ENCODE measurements around the gene LIM2.

LIM2 gene

DNA sequence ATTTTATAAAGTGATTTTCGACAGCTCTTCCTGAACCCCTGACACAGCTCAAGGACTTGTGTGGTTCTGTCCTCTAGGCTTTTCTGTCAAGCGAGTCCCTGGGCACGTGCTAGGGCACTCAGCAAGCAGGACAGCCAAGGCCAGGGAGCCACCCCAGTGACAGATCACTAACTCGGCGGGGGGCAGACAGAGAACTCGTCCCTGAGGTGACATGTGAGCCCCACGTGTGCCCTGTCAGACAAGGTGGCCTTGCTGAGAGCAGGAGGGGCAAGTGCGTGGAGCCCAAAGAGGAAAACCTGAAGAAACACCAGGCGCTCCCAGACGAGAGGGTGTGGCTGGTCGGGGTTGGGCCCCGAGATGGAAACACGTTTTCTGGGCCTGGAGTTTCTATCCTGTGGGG is 26.5 kb downstream of the LIM2 start:
- peaks cover 48% of the 10 kb centered on the region for H3K4me1 Mint-ChIP-seq
- H3K36me3 Mint-ChIP-seq = no peaks in the 10 kb centered on the region
- H3K27ac Mint-ChIP-seq = no peak overlapping the region
- H3K9me3 Mint-ChIP-seq = no peaks in the 10 kb centered on the region
- no peak overlapping the region for H3K4me3 Mint-ChIP-seq
- H3K27me3 Mint-ChIP-seq = no peaks in the 10 kb centered on the region

- no peaks in the 10 kb centered on the region for H3K27me3 Mint-ChIP-seq
- H3K27ac Mint-ChIP-seq = no peak overlapping the region
- peaks cover 48% of the 10 kb centered on the region for H3K4me1 Mint-ChIP-seq
- no peaks in the 10 kb centered on the region for H3K9me3 Mint-ChIP-seq
- H3K36me3 Mint-ChIP-seq = no peaks in the 10 kb centered on the region
- H3K4me3 Mint-ChIP-seq = no peak overlapping the region
Observed at GRCh38 chr19:51359294-51359693, 28.5 kb downstream of the LIM2 start.

DNA sequence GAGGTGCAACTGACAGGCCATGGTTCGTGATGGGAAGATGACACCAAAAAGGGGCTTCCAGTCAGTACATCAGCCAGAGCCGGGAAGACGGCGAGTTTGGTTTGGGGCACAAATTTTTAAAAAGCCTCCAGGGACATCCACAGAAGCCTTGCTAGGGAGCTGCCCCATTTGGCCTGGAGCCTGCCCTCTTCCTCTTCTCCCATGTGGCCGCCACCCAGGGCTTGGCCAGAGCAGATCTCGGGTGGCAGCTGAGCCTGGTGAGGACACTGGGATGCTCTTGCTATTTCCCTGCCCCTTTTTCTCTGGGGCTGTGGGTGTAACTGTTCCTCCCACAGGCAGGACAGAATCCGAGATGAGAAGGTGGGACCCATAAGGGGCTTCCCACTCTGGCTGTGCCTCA is 29.8 kb downstream of the LIM2 start:
- Mint-ChIP-seq H3K4me3 (no peak overlapping the region), H3K9me3 (no peaks in the 10 kb centered on the region), H3K36me3 (no peaks in the 10 kb centered on the region), H3K4me1 (peaks cover 39% of the 10 kb centered on the region), H3K27ac (no peak overlapping the region), H3K27me3 (no peaks in the 10 kb centered on the region)

DNA sequence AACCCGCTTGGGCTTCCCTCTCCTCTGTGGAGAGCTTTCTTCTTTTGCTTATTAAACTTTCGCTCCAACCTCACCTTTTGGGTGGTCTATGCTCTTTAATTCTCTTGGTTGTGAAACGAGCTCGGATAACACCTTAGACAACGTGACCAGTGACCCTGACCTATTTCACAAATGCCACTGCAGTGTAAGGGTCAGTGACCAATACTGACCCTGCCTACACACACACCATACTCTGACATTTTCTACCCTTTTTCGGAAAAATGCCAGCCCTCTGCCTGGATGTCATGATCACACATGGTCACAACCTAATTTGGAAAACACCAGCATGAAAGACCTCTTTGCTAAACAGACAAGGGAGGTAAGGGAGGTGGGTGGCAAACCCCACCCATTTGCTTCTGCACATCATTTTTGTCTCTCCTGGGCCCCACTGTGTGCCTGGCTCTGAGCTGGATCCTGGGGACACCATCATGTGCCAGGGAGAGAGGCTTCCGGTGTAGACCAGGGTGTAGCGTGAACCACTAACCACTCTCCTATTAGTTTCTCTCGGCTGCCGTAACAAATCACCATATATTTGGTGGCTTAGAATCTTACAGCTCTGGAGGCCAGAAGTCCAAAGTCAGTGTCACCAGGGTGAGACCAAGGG is 31.5 kb downstream of the LIM2 start:
- H3K27ac Mint-ChIP-seq = no peak overlapping the region
- H3K27me3 Mint-ChIP-seq = no peaks in the 10 kb centered on the region
- H3K9me3 Mint-ChIP-seq = no peaks in the 10 kb centered on the region
- no peak overlapping the region for H3K4me3 Mint-ChIP-seq
- H3K36me3 Mint-ChIP-seq = peaks cover 7% of the 10 kb centered on the region
- peaks cover 28% of the 10 kb centered on the region for H3K4me1 Mint-ChIP-seq

DNA sequence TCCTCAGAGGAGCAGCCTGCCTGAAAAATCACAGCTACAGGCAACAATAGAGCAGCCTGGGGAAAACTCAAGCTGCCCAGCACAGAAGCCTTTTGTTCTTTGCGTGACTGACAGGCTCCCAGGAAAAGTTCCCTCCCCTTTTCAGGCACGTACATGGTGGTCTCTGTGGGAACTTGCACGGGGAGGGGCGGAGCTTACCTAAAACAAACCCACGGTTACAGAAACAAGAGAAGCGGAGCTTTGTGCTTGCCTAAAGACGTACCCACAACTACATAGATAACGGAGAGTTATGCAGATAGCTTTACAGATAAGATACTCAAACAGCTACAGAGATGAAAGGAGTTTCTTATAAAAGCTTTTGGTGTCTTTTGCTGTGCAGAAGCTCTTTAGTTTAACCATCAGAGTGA is 33.0 kb downstream of the LIM2 start:
- Mint-ChIP-seq H3K4me1 (peaks cover 28% of the 10 kb centered on the region), H3K9me3 (no peaks in the 10 kb centered on the region), H3K27me3 (no peaks in the 10 kb centered on the region), H3K27ac (peak overlapping the region; percentile 12), H3K4me3 (peak overlapping the region; percentile 1), H3K36me3 (peaks cover 7% of the 10 kb centered on the region)

DNA sequence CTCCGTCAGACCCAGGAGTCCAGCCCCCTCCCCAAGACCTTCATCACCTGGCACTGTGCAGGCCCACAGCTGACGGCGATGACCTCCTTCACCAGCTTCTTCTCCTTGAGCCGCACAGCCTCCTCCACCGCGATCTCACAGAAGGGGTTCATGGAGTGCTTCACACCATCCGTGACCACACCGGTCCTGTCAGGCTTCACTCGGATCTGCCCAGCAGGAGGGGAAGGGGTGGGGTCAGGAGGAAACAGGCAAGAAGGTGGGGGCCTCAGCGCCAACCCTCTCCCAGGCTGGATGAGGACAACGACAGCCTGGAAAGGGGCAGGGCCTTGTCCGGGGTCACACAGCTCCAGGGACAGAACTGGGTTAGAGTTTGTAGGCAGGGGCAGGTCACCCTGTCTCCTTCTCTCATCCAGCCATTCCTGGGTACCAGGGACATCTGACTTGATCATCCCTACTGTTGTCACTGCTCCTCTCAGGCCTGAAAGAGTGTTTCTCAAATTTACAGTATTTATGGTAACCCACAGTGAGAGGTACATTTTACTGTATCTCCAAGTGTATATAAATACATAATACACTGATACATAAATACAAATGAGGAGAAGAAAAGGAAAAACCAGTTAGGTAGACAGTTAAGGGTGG is 33.6 kb downstream of the LIM2 start:
- H3K4me1 Mint-ChIP-seq = peaks cover 24% of the 10 kb centered on the region
- H3K27me3 Mint-ChIP-seq = no peaks in the 10 kb centered on the region
- H3K27ac Mint-ChIP-seq = peak overlapping the region; percentile 68
- H3K9me3 Mint-ChIP-seq = no peaks in the 10 kb centered on the region
- no peak overlapping the region for H3K4me3 Mint-ChIP-seq
- peaks cover 7% of the 10 kb centered on the region for H3K36me3 Mint-ChIP-seq

DNA sequence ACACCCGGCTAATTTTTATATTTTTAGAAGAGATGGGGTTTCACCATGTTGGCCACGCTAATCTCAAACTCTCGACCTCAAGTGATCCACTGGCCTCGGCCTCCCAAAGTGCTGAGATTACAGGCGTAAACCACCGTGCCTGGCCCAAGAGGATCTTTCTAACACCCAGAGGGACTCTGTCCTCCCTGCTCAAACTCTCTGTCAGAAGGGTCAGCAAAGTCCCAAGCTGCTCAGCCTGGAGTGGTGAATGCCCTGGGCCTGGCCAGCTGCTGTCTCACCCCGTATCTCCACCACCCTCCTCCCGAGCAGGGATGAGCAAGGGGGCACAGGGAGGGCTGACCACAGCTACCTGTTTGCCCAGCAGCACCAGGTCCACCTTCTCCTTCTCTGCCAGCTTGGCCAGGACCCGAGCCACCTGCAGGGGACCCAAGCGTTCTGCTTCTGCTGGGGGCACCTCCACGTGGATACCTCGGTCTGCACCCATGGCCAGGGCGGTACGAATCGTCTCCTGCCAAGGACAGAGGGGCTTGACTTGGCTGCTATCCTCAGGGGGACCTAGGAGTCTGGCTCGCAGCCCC is 34.9 kb downstream of the LIM2 start:
- H3K9me3 Mint-ChIP-seq = no peaks in the 10 kb centered on the region
- no peak overlapping the region for H3K27ac Mint-ChIP-seq
- H3K36me3 Mint-ChIP-seq = peaks cover 7% of the 10 kb centered on the region
- no peak overlapping the region for H3K4me3 Mint-ChIP-seq
- H3K4me1 Mint-ChIP-seq = peaks cover 24% of the 10 kb centered on the region
- no peaks in the 10 kb centered on the region for H3K27me3 Mint-ChIP-seq

DNA sequence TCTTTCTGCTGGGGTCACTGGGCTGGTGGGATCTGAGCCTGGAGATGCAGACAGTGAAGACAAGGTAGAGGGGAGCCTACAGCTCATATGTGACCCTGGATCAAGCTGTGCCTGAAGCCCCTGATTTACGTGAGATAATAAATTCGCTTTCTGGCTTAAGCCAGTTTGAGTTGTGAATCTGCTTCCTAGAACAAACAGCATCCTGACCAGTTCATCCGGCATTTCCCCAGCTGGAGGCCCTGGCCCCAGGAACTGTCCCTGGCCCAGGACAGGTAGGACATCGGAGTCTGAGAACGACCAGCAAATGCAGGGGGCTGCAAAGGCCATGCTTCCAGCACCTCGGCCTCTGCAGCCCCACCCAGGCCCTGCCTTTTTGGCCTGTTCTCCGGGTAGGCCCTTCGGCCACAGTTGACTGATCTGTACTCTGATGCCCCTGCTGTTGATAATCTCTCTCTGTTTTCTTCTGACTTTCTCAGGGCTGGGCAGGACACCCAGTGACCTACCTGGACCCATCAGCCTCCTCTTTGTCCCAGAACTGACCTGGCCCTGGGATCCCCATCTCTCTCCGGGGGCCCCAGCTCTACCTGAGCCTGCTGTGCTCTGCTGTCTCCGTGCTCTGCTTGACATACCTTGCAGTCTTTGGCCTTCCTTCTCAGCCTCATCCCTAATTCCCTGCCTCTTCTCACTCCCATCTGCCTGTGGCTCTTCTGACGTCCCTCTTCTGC is 36.3 kb downstream of the LIM2 start:
- no peak overlapping the region for H3K27ac Mint-ChIP-seq
- H3K4me3 Mint-ChIP-seq = no peak overlapping the region
- H3K9me3 Mint-ChIP-seq = no peaks in the 10 kb centered on the region
- H3K4me1 Mint-ChIP-seq = peaks cover 20% of the 10 kb centered on the region
- no peaks in the 10 kb centered on the region for H3K27me3 Mint-ChIP-seq
- H3K36me3 Mint-ChIP-seq = peaks cover 9% of the 10 kb centered on the region

- peaks cover 12% of the 10 kb centered on the region for H3K36me3 Mint-ChIP-seq
- H3K27ac Mint-ChIP-seq = no peak overlapping the region
- no peaks in the 10 kb centered on the region for H3K27me3 Mint-ChIP-seq
- no peaks in the 10 kb centered on the region for H3K4me1 Mint-ChIP-seq
- no peaks in the 10 kb centered on the region for H3K9me3 Mint-ChIP-seq
- H3K4me3 Mint-ChIP-seq = no peak overlapping the region
Observed at GRCh38 chr19:51347209-51347928, 40.4 kb downstream of the LIM2 start.

DNA sequence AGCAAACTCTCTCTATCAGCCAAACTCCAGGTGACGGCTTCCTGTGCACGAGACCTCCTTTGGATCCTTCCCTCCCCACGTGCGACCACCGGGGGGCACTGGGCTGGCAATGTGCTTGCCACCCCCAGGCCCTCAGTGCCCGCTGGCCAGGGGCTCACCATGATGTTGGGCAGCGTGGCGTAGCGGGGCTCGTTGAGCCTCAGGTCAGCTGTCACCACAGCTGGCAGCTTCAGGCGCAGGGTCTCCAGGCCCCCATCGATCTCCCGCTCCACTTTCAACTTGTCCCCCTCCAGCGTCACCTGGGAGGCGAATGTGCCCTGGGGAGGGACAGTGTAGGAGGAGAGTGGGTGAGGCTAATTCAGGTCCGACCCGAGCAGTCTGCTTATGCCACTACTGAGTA is 41.0 kb downstream of the LIM2 start:
- H3K9me3 Mint-ChIP-seq = no peaks in the 10 kb centered on the region
- no peaks in the 10 kb centered on the region for H3K27me3 Mint-ChIP-seq
- no peak overlapping the region for H3K27ac Mint-ChIP-seq
- H3K36me3 Mint-ChIP-seq = peaks cover 7% of the 10 kb centered on the region
- H3K4me3 Mint-ChIP-seq = no peak overlapping the region
- H3K4me1 Mint-ChIP-seq = no peaks in the 10 kb centered on the region

GRCh38 chr19:51345076-51345620 is 42.6 kb downstream of the LIM2 start:
- Mint-ChIP-seq H3K27me3 (no peaks in the 10 kb centered on the region), H3K36me3 (peaks cover 5% of the 10 kb centered on the region), H3K9me3 (no peaks in the 10 kb centered on the region), H3K27ac (peak overlapping the region; percentile 30), H3K4me3 (no peak overlapping the region), H3K4me1 (no peaks in the 10 kb centered on the region)

DNA sequence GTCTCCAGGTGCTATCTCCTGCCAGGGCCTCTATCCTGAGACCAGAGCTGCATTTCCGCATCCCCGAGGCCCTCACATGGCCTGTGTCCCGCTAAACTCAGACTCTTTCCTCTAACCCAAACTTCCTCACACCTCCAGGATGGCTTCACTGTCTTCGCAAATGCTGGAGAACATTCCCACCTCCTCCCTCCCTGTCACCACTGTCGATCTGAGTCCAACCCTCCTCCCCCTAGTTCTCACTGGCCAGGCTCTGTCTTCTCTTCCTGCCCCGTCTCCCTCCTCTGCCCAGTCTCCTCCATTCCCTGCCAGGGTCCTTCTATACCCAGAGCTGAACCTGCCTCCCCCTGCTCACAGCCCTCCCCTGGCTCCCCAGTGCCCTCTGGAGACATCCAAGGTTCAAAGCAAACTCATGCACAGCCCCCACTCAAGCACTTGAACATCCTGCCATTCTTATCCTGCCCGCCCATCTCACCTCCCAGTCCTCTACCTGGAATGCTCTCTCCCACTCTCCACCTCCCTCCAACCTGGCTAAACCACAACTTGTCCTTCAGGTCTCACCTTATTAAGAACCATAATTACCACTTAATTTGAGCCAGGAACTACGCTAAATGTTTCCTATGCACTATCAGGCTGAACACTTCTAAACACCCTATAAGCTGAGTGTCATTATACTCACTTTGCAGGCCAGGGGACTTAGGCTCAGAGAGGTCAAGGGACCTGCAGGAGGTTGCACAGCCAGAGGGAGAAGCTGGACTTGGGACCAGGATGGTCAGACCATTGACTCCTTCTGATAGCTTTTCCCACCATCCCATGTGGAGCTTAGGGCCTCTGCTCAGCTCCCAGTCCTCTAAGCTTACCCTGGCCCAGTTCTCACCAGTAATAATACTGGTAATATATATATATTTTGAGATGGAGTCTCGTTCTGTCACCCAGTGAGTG is 44.9 kb downstream of the LIM2 start:
- peaks cover 5% of the 10 kb centered on the region for H3K36me3 Mint-ChIP-seq
- H3K27ac Mint-ChIP-seq = no peak overlapping the region
- peaks cover 14% of the 10 kb centered on the region for H3K4me1 Mint-ChIP-seq
- no peaks in the 10 kb centered on the region for H3K27me3 Mint-ChIP-seq
- H3K9me3 Mint-ChIP-seq = no peaks in the 10 kb centered on the region
- H3K4me3 Mint-ChIP-seq = peak overlapping the region; percentile 24

DNA sequence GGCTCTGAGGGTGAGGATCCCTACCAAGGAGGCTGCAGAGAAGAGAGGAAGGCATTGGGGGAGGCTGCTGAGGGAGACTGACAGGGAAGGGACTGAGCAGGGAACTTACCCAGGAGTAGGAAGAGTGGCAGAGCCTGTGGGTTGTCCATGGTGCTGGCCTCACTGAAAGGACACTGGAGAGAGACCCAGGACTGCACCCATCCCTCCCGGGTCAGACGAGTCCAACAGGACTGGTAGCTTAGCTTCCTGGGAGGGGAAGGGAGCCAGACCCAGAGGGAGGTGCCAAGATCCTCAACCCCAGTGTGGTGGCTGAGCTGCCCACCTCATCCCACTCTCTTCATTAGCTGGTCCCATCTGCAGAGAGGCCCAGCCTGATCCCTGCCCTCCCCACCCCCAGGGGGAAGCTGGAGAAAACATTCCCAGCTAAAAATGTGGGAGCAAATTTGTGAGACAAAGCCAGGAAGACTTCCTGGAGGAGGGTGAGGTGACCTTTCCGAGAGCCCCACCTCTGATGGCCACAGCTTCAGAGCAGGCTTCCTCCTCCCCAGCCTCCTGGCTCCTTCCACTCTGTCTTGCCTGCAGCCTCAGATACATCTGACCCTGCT is 45.7 kb downstream of the LIM2 start, which contains the start of gene VSIG10L:
Gene VSIG10L (minus strand): TSS at position 164 of the 605 bp plus-strand sequence. CDS start 15 bp downstream, at position 149.
- peak within 1 kb of the TSS; percentile 54 for H3K4me3 Mint-ChIP-seq
- H3K36me3 Mint-ChIP-seq = peaks cover 5% of the 10 kb centered on the region
- H3K9me3 Mint-ChIP-seq = no peaks in the 10 kb centered on the region
- H3K4me1 Mint-ChIP-seq = peaks cover 14% of the 10 kb centered on the region
- peak within 1 kb of the TSS; percentile 62 for H3K27ac Mint-ChIP-seq
- no peaks in the 10 kb centered on the region for H3K27me3 Mint-ChIP-seq

GRCh38 chr19:51341066-51341465 is 46.7 kb downstream of the LIM2 start:
- Mint-ChIP-seq H3K4me1 (peaks cover 14% of the 10 kb centered on the region), H3K36me3 (peaks cover 3% of the 10 kb centered on the region), H3K27ac (no peak overlapping the region), H3K27me3 (no peaks in the 10 kb centered on the region), H3K9me3 (no peaks in the 10 kb centered on the region), H3K4me3 (peak overlapping the region; percentile 54)

Data from activated naive CD4-positive, alpha-beta T cell treated with anti-CD3 and anti-CD28 coated beads, Interleukin-2, amount 50 U/mL, for 24 hours (primary cell).